IMR-90 (cell line): ENCODE measurements around the gene CREB5.
A peak's percentile ranks its signal among the peaks of the same experiment; 100 is the strongest.

Experiments used
- CEBPB ChIP-seq: IDR thresholded peaks from 2 replicates; pipeline ENCODE4 v1.6.1; 2012; ENCODE audit warnings: low read depth, low read length, improper control_type of control experiment
- MAFK ChIP-seq: IDR thresholded peaks from 2 replicates; pipeline ENCODE4 v1.6.1; 2012; ENCODE audit warnings: low read depth, low read length, improper control_type of control experiment
- POLR2A ChIP-seq: IDR thresholded peaks from 2 replicates; pipeline ENCODE4 v1.6.1; 2012; ENCODE audit warnings: mild to moderate bottlenecking, low read depth, low read length
- TF ChIP-seq, protein P1 (sequence below): conservative IDR thresholded peaks from 2 replicates; pipeline ENCODE4 v1.5.1; 2012; ENCODE audit warnings: mild to moderate bottlenecking, low read depth, low read length, improper control_type of control experiment

GRCh38 chr7:28755255-28755654, 342.9 kb downstream of the CREB5 start:
- TF ChIP-seq, protein P1, sequence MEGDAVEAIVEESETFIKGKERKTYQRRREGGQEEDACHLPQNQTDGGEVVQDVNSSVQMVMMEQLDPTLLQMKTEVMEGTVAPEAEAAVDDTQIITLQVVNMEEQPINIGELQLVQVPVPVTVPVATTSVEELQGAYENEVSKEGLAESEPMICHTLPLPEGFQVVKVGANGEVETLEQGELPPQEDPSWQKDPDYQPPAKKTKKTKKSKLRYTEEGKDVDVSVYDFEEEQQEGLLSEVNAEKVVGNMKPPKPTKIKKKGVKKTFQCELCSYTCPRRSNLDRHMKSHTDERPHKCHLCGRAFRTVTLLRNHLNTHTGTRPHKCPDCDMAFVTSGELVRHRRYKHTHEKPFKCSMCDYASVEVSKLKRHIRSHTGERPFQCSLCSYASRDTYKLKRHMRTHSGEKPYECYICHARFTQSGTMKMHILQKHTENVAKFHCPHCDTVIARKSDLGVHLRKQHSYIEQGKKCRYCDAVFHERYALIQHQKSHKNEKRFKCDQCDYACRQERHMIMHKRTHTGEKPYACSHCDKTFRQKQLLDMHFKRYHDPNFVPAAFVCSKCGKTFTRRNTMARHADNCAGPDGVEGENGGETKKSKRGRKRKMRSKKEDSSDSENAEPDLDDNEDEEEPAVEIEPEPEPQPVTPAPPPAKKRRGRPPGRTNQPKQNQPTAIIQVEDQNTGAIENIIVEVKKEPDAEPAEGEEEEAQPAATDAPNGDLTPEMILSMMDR, result no peak
- no peak for TF ChIP-seq POLR2A
- TF ChIP-seq MAFK, result no peak
- peak; percentile 49; the same call in 1 of the 2 replicates for TF ChIP-seq CEBPB
